Ovary (tissue), 3 donors: ENCODE results near the gene AMMECR1.
A peak's percentile ranks its signal among the peaks of the same experiment; 100 is the strongest.

Experiments used
- EP300 ChIP-seq: sonication (generic); formaldehyde crosslinking; IDR thresholded peaks from one replicate; pipeline ENCODE4 v1.6.1; 2017; ENCODE audit warnings: antibody characterized with exemption
- TF ChIP-seq, protein P1 (sequence below), 3 donors: fragments of 450-650 bp in 2 of 3; fragments of 200-600 bp in 1 of 3; IDR thresholded peaks; one replicate each; pipeline versions ENCODE4 v1.5.1 to v1.8.0; 2016 to 2022; ENCODE audit warnings: antibody characterized with exemption in 3 of 3, mild to moderate bottlenecking in 1 of 3
- donor health status: DM: no; HTN: no; CAD: no.

DNA sequence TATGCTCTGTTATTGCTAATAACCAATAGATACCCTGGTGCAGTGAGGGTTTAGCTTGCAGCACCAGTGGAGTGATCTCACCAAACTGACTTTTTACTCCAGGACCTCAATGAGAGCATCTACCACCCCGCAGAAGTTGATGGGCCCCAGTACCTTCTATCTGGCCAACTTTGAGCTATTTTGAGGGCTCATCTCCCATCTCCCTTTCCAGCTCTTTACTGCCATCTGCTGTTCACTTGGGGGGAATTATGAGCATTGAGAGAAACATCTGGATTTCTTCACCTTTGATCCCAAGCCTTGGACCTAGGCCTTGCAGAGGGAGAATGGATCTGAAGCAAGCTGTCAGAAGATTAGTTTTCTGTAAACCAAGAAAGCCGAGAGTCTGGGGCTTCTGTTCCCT, 171.4 kb downstream of the AMMECR1 start:
- TF ChIP-seq, protein P1, sequence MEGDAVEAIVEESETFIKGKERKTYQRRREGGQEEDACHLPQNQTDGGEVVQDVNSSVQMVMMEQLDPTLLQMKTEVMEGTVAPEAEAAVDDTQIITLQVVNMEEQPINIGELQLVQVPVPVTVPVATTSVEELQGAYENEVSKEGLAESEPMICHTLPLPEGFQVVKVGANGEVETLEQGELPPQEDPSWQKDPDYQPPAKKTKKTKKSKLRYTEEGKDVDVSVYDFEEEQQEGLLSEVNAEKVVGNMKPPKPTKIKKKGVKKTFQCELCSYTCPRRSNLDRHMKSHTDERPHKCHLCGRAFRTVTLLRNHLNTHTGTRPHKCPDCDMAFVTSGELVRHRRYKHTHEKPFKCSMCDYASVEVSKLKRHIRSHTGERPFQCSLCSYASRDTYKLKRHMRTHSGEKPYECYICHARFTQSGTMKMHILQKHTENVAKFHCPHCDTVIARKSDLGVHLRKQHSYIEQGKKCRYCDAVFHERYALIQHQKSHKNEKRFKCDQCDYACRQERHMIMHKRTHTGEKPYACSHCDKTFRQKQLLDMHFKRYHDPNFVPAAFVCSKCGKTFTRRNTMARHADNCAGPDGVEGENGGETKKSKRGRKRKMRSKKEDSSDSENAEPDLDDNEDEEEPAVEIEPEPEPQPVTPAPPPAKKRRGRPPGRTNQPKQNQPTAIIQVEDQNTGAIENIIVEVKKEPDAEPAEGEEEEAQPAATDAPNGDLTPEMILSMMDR (IDR thresholded peaks at IDR 0.05) = peak in 2 of 3 donors; percentile 45 to 57
- TF ChIP-seq EP300 = no peak
